Measurements from ENCODE around the gene DDX25. TPM values are rescaled to one million over a fixed set of nuclear protein-coding genes. Genes with fewer than 3 reads are reported as not detected.
A peak's percentile ranks its signal among the peaks of the same experiment; 100 is the strongest.
"Not testable (repeated sequence)": the region's sequence is repeated elsewhere in the genome, so short reads cannot be mapped to it uniquely, and the experiment has no call there.

The DDX25 gene
- total RNA-seq, 1 donor from 2014 or later: 0.15 TPM

DNA sequence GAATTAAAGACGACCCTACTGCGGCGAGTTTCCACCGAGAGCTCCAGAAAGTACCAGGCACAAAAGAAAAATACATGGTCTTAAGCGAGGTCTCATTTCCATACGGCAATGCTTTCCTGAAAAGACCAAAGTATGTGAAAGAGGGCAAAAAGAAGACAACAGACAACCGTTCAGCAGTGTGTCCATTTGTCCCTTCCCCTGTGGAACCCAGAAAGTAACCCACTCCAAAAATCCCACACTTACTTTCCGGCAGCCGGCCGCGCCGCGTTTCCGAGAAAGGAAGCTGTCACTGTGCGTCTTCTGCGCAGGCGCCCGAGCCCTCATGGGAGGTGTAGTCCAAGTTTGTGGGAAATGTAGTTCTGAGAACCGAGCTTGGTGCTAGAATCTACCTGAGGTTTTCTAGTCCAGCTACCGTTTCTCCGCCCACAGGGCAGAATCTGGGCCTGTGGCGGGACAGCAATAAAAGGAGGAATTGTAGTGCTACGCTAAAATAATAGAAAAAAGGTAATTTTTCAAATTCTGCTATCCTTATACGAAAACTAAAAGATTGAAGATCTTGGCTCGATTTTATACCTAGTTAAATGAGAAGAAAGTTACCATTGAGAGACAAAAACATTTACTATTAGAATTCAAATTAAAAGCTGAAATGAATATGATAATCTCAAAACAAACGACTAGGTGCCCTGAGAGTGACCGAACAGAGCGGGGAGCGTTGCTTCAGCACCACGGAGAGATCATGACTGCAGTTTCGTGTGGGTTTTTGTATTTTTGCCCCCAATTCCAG is 1.2 kb upstream of the DDX25 start, which contains the start of gene PUS3:
Gene PUS3 (minus strand): TSS at position 280 of the 784 bp plus-strand sequence. CDS start 6,922 bp downstream, outside the sequence.
- ATAC-seq (peak; percentile 89), DNase-seq (ENCODE audit: low spot score) (peak; percentile 92)

DNA sequence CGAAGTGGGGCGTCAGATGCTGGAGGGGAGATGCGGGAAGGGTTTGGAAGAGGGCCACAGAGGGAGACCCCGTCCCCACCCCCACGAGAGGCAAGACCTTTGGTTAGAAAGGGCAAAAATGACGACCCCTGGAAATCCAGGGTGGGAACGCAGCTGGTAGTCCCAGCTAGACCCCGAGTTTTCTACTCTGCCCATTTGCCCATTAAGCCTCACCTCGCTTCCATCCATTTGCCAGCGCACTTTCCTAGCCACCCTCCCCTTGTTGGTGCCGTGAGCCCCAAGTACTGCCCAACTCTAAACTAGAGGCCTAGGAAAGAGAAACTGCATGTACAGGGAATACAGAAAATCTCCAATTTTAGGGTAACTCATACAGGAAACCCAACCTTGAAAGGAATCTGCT is 370 bp downstream of the DDX25 start:
- DNase-seq (ENCODE audit: low spot score) (no peak), ATAC-seq (no peak)

DNA sequence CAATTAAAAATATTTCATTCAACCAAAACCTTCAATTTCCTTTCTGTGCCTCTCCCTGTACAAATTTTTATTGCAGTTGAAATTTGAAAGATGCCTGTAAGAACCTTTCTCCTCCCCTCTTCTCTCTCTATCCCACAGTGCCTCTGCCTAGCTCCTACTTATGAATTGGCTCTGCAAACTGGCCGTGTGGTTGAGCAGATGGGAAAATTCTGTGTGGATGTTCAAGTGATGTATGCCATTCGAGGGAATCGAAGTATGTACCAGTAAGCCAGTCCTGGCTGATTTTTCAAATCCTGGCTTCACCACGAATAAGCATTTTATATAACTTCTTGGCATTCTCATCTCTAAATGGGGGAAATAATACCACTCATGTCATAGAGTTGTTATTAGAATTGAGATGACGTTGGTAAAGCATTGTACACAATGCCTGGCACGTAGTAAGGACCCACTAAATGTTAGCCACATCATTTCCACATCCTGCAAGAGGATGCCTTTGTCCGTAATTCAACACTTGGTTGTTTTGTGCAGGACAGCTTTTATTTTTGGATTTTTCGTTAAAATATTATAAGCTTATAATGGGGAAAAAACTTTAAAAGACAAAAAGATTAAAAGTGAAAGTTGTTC is 6.0 kb downstream of the DDX25 start:
- DNase-seq (ENCODE audit: low spot score): no peak
- ATAC-seq: no peak

DNA sequence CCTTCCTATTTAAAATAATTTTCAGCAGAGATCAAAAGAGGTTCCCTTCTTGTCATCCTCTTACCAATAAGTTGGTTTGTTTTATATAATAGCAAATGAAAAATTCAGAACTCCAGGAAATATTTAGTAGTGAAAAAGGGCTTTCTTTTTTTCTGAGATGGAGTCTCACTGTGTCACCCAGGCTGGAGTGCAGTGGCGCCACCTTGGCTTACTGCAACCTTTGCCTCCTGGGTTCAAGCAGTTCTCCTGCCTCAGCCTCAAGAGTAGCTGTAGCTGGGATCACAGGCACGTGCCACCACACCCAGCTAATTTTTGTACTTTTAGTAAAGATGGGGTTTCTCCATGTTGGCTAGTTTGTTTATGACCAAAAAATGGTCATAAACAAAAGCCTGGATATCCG is 10.3 kb downstream of the DDX25 start:
- not testable (repeated sequence) for ATAC-seq; DNase-seq (ENCODE audit: low spot score)

DNA sequence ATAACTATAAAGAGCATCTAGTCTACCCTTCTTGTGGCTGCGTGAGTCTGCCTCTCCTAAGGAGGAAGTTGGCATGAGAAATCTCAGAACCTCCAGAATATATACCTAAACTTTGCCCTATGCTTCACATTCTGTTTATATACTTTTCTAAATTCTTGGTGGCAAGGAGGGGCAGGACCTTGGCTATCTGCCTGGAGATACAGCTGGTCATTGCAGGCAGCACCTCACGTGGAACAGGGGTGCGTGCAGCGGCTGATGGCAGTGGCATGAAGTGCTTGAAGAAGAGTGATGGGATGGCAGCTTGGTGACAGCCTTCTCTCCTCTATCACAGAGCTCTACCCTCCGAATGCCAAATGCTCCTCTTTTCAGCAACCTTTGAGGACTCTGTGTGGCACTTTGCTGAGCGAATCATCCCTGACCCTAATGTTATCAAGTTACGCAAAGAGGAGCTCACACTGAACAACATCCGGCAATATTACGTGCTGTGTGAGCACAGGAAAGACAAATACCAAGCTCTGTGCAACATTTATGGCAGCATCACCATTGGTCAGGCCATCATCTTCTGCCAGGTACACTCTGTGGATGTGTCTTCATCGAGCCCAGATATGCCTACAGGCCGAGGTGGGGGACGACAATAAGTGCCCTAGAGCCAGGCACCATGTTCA is 12.5 kb downstream of the DDX25 start:
- DNase-seq (ENCODE audit: low spot score): no peak
- ATAC-seq: no peak

DNA sequence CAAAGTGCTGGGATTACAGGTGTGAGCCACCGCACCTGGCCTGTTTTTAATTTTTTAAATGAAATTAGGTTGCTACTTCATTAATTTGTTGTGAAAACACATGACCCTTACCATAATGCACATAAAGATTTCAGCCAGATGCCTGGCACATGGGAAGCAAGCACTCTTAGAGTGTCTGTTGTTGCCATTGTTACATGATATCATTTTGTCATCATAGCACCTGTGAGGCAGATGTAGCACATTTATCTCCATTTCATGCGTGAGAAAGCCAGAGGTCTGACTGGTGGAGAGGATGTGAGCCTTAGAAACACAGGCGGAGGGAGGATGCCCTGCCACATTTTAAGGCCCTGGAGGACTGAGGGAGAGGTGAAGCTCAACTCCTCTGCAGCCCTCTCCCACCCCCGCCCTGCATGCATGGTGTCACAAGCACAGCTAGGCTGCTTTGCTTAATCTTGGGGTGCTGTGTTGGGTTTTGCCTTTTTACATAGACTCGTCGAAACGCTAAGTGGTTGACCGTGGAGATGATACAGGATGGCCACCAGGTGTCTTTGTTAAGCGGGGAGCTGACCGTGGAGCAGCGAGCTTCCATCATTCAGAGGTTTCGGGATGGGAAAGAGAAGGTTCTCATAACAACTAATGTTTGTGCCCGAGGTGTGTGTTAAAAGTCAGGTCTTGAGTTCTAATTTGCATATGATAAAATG is 14.0 kb downstream of the DDX25 start:
- DNase-seq (ENCODE audit: low spot score) (no peak), ATAC-seq (no peak)

DNA sequence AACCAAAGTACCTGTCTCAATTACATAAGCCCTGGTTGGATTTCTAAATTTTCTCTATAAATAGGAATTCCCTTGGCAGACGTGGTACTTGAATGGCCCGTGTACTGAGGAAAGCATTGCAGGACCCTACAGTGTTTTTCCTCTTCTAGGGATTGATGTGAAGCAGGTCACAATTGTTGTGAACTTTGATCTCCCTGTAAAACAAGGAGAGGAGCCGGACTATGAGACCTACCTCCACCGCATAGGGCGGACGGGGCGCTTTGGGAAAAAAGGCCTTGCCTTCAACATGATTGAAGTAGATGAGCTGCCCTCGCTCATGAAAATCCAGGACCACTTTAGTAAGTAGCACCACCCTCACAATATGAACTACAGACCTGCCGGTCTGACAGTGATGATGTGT is 16.7 kb downstream of the DDX25 start:
- no peak for DNase-seq (ENCODE audit: low spot score)
- no peak for ATAC-seq

DNA sequence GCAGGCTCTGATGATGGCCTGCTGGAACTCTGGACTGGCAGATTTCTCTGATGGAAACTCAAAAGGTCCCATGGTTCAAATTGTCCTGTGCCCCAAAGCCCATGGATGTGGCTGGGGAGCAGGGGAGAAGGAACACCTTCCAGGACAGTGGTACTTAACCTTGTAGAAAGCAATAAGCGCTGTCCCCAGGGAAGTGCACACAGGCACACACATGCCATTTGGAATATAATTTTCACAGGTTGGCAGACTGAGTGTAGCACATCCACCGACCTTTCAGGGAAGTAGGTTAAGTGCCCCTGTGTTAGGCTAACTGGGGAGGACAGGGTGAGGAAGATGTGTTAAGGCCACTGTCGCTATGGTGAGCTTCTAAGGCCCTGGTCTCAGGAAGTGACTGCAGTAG is 17.8 kb downstream of the DDX25 start:
- ATAC-seq: no peak
- no peak for DNase-seq (ENCODE audit: low spot score)

DNA sequence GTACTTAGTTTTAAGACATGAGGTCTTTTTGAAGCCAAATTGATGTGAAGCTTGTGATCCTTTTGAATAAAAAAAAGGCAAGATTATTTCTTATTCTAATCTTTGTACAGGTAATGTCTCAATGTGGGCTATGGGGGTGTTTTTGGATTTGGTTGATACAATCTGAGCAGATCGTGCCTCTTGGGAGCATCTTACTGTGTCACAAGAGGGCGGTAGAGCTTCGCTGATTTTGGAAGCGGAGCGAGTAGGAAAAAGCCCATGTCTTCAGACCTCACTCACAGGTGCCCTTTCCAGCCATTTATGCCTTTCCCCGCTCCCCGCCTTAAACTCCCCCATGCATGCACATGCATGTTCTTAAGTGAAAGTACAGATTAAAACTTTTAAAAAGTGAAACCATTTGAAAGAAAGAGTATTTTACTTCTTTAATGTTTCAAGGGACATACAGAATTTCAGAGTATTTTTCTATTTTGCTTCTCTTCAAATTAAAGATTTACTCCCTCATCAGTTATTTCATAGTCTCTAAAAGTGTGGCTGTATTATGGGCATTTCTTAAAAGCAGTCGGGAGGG is 18.8 kb downstream of the DDX25 start:
- ATAC-seq (peak; percentile 88), DNase-seq (ENCODE audit: low spot score) (peak; percentile 64)

DNA sequence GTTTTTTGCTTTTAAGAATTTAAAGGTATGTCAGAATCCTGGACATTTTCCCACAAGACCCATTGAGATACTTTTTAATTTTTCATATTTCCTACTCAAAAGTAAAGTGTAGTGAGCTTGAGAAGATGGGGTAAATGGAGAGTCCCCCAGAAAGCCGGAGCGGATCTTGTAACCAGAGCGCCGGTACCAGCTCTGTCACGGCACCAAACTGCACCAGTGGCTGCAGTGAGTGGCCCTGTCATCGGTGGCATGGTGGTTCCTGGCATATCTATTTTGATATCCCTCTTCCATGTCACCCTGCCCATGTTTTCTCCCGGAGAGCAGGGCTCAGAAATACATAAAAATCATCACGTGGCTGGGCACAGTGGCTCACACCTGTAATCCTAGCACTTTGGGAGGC is 19.3 kb downstream of the DDX25 start:
- no peak for ATAC-seq
- DNase-seq (ENCODE audit: low spot score): no peak

DNA sequence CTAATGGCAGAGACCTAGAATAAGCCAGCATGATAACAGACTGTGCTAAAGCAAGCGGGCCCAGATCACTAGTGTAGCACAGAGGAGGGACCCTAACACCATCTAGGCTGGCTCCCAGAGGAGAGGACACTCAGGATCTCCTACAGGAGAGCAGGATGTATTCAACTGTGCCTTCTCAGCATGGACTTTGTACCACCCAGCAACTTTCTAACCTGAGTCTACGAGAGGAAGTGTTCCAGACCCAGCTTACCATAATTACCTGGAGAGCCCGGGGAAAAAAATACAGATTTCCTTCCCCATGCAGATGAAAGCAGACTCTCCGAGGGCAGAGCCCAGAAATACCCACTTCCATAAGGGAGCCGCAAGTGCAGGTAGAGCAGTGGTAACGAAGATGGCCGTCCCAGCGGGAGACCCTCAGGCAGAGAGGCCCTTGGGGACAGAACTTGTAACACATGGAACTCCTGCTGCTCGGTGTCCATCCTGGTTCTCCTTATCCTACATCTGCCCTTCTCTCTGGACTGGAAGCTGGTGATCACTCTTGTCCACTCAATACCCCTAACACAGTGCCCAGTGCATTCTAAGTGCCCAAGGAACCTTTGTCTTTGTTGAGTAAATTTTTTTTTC is 20.2 kb downstream of the DDX25 start:
- no peak for DNase-seq (ENCODE audit: low spot score)
- no peak for ATAC-seq

DNA sequence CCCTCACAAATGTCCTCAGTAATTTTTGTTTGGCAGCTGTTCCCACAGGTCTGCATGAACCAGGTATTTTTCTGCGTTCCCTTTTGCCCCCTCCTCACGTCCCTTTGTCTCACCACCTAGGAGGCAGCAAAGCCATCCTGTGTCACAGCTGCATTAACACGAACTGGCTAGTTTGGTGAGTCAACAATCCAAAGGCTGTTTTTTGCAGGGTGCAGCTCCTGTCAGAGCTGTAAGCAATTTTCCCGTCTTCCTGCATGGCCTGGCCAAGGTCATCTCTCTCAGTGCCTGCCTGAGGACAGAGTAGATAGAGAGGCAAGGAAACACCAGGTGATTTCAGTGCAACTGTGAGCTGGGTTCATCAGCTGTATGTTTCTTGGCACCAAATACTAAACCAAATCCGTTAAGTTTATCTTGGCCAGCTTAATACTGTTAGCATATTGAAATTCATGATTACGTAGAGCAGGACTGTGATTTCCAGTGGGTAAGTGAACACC is 21.0 kb downstream of the DDX25 start:
- ATAC-seq (peak; percentile 83), DNase-seq (ENCODE audit: low spot score) (no peak)

DNA sequence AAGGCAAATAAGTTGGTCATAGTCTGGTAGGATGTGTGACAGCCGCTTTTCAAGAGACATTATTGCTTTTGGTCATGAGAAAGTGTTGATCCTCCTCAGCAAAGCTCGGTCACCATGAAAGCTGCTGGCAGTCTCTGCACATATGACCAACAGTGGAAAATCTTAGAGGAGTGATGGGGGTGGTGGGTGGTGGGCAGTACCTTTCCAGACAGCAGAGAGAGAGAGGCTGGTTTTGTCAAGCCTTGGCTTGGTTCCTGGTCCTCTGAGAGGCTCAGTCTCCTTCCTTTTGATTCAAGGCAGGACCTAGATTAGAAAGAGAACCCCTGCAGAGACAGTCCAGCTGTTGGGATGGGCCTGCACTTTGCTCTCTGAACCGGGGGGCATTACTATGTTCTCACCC is 21.5 kb downstream of the DDX25 start:
- DNase-seq (ENCODE audit: low spot score): no peak

DNA sequence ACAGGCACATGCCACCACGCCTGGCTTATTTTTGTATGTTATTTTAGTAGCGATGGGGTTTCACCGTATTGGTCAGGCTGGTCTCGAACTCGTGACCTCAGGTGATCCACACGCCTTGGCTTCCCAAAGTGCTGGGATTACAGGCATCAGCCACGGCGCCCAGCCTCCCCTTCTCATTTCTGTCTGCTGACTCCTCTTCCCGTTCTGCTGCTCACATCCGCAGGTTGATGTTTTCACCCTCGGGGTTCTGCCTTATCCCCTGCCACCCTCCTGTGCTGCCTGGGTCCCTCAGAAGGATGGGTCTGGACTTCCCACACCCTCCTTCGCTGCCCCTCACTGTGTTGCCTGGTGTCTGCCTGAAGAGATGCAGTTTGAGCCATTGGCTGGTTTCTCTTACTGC is 22.4 kb downstream of the DDX25 start:
- ATAC-seq: no peak
- DNase-seq (ENCODE audit: low spot score): no peak

More for the DNA sequence above, 21.5 kb downstream of the DDX25 start:
- ATAC-seq: no peak

DNA sequence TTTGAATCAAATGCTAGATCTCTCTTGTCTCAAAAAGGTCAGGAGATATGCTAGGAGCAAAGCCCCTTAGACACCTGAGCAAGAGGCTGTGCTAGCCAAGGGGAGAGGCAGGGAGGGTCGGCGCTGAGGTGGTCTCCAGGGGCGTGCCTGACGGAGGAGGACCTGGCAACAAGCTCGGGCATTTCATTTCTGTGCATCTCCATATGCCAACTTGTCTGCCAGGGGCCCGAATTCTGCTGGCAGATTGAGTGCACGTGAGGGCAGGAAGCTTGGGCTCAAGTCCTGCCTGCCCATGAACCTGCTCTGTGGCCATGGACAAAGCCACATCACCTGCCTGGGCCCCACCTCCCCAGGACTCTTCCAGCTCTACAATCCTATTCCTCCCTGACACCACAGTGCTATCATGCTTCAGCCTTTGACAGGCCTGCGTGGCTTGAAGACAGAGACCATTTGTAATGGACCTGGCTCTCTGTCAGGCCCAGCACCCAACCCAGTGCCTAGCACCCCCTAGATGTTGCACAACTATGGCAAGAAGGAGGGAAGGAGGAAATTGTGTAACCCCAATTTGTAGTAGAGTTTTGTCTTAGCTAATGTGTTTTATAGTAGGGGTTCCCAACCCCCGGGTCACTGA is 25.3 kb downstream of the DDX25 start:
- ATAC-seq: no peak
- DNase-seq (ENCODE audit: low spot score): no peak

DNA sequence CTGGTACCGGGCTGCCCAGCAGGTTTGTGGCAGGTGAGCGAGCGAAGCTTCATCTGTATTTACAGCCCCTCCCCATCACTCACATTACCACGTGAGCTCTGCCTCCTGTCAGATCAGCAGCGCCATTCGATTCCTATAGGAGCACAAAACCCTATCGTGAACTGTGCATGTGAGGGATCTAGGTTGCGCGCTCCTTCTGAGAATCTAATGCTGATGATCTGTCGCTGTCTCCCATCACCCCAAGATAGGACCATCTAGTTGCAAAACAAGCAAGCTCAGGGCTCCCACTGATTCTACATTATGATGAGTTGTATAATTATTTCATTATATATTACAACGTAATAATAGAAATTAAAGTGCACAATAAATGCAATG is 25.8 kb downstream of the DDX25 start:
- ATAC-seq: no peak

DNA sequence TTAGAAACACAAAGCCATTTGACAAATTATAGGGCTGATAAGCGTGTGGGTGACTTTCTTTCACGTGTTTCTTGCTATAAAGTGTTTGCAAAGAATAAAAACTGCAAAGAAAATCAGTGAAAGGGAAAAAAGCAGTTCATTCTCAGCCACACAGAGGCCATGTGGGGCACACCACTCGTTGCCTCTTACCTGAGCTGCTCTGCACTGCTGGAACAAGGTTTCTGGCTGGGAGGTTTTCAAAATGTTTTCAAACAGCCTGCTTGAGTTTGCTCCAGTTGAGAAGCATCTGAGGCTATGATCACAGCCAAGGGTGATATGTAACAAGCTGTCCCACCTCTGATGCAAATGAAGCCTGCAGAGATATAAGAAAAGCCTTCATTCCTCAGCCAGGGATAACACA is 26.8 kb downstream of the DDX25 start:
- DNase-seq (ENCODE audit: low spot score): no peak
- ATAC-seq: no peak

More for the DNA sequence above, 25.8 kb downstream of the DDX25 start:
- DNase-seq (ENCODE audit: low spot score): no peak

DNA sequence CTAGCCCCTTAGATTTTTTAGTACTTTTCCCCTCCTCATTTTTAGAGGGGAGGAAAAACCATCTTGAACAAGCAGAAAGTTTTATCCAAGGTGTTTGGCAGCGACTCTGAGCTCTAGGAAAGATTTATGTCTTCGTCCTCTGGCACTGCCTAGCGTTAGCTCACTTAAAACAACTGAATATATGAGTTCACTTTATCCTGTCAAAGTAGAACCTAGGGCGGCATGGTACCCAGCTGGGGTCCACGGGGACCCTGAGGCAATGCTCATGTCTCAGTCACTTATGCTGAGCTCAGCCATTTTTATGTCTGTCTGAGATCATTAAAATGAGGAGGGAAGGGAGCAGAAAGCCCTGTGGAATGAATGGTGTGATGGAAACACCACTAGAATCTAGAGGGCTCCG is 27.4 kb downstream of the DDX25 start:
- DNase-seq (ENCODE audit: low spot score) (no peak), ATAC-seq (no peak)

DNA sequence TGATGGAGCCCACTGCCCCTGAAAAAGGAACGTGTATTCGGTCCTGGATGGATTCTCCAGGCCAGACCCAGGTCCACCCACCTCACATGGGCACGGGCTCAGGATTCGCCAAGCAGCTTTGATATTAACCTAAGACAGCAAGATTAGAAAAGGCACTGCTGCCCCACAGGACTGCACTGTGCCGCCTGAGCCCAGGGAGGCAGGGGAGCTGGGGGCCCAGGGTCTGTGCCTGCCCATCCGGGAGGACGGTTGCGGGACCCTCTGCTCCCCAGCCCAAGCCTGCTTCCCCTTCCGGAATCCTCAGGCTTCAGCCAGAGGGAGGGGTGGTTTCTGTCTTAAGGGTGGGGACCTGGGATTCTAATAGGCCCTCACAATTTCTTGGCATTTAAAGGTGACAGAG is 28.0 kb downstream of the DDX25 start:
- ATAC-seq: no peak
- DNase-seq (ENCODE audit: low spot score): no peak
